HG02623 (cell line): ENCODE results near the gene C2CD4B.

Experiments
- ATAC-seq: cut with Tn5 transposase; IDR thresholded peaks from one replicate; pipeline ENCODE4 v1.9.1; 2021; ENCODE audit warnings: moderate library complexity; ENCODE audit not compliant: unreplicated experiment

Gene C2CD4B

GRCh38 chr15:62149729-62150128 lies 15.4 kb downstream of the C2CD4B start:
- ATAC-seq: no peak

- ATAC-seq: no peak
Measured at GRCh38 chr15:62147551-62147950, 17.5 kb downstream of the C2CD4B start.

GRCh38 chr15:62147149-62147548 lies 17.9 kb downstream of the C2CD4B start:
- no peak for ATAC-seq

- no peak for ATAC-seq
Measured at GRCh38 chr15:62145015-62145735, 19.9 kb downstream of the C2CD4B start.

GRCh38 chr15:62142736-62143135 lies 22.3 kb downstream of the C2CD4B start:
- ATAC-seq: no peak

- ATAC-seq: no peak
Measured at GRCh38 chr15:62141643-62142588, 23.2 kb downstream of the C2CD4B start.

GRCh38 chr15:62141200-62141599 lies 23.9 kb downstream of the C2CD4B start:
- ATAC-seq: no peak

GRCh38 chr15:62138124-62138523 lies 27.0 kb downstream of the C2CD4B start:
- no peak for ATAC-seq

- ATAC-seq: no peak
Measured at GRCh38 chr15:62136911-62137865, 27.9 kb downstream of the C2CD4B start.

GRCh38 chr15:62135532-62136134 lies 29.5 kb downstream of the C2CD4B start:
- no peak for ATAC-seq

GRCh38 chr15:62133141-62133540 lies 31.9 kb downstream of the C2CD4B start:
- no peak for ATAC-seq

GRCh38 chr15:62128916-62129315 lies 36.2 kb downstream of the C2CD4B start:
- no peak for ATAC-seq

GRCh38 chr15:62126364-62126763 lies 38.7 kb downstream of the C2CD4B start:
- ATAC-seq: no peak

- no peak for ATAC-seq
Measured at GRCh38 chr15:62125773-62126172, 39.3 kb downstream of the C2CD4B start.

GRCh38 chr15:62124973-62125303 lies 40.1 kb downstream of the C2CD4B start:
- ATAC-seq: no peak

- no peak for ATAC-seq
Measured at GRCh38 chr15:62124176-62124972, 40.7 kb downstream of the C2CD4B start.

GRCh38 chr15:62122249-62122648 lies 42.8 kb downstream of the C2CD4B start:
- no peak for ATAC-seq

- no peak for ATAC-seq
Measured at GRCh38 chr15:62121273-62122015, 43.6 kb downstream of the C2CD4B start.

- no peak for ATAC-seq
Measured at GRCh38 chr15:62120776-62121175, 44.3 kb downstream of the C2CD4B start.
